SK-N-SH (cell line): Measurements from ENCODE around the gene ADAMTS19.

ENCODE experiments used
- EP300 ChIP-seq, 2 experiments: IDR thresholded peaks; 2 replicates each; pipeline versions ENCODE4 v1.4.0 to v1.6.1; 2012; ENCODE audit warnings: borderline replicate concordance in 1 of 2, low read depth in 1 of 2, low read length in 1 of 2
- EZH2phosphoT487 ChIP-seq: fragments of 200-600 bp; sonication (generic); IDR thresholded peaks from 2 replicates; pipeline ENCODE4 v1.6.1; 2017; ENCODE audit warnings: low read depth, mixed run types, mild to moderate bottlenecking, antibody characterized with exemption, moderate library complexity, borderline replicate concordance
- MXI1 ChIP-seq: IDR thresholded peaks from 2 replicates; pipeline ENCODE4 v1.6.1; 2012; ENCODE audit warnings: mild to moderate bottlenecking, low read depth, low read length, improper control_type of control experiment
- NRF1 ChIP-seq: IDR thresholded peaks from 2 replicates; pipeline ENCODE4 v1.6.1; 2012; ENCODE audit warnings: low read depth, mild to moderate bottlenecking, low read length
- RAD21 ChIP-seq: IDR thresholded peaks from 2 replicates; pipeline ENCODE4 v1.6.1; 2012; ENCODE audit warnings: mild to moderate bottlenecking, low read length
- SIN3A ChIP-seq: IDR thresholded peaks from 2 replicates; pipeline ENCODE4 v1.6.1; 2012; ENCODE audit warnings: low read depth, mild to moderate bottlenecking, low read length, moderate library complexity, borderline replicate concordance
- TF ChIP-seq, protein P1 (sequence below): fragments of 200-600 bp; sonication (generic); IDR thresholded peaks from 2 replicates; pipeline ENCODE4 v1.6.1; 2017; ENCODE audit warnings: antibody characterized with exemption, mild to moderate bottlenecking, moderate library complexity
- TF ChIP-seq, protein P2 (sequence below): IDR thresholded peaks from 2 replicates; pipeline ENCODE4 v1.4.0; 2012; ENCODE audit warnings: low read depth
- TF ChIP-seq, protein P3 (sequence below): fragments of 150-350 bp; IDR thresholded peaks from 2 replicates; pipeline ENCODE4 v1.6.1; 2016; ENCODE audit warnings: mild to moderate bottlenecking, low read depth, low read length
- TF ChIP-seq, protein P4 (sequence below): IDR thresholded peaks from 2 replicates; pipeline ENCODE4 v1.6.1; 2012; ENCODE audit warnings: mild to moderate bottlenecking, low read depth, low read length, moderate library complexity

DNA sequence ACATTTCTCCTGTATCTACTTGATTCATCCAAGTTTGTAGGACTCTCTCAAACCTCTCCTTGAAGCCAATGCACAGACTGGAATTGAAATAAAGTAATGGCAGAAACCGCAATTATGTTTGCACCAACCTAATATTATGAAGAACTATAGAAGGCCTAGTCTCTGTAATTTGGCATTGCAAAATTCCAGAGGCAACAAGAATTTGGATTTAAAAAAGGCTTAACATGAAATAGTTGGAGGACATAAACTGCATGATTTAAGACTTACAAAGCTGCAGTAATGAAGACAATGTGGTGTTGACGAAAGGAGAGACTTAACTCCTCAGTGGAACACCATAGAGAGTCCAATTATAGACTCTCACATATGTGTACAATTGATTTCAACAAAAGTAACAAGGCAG, 170.0 kb downstream of the ADAMTS19 start:
- no peak for TF ChIP-seq EP300 (IDR thresholded peaks at IDR 0.05; ENCODE audit: borderline replicate concordance in 1 of 2, low read depth in 1 of 2, low read length in 1 of 2)
- TF ChIP-seq SIN3A, result no peak
- TF ChIP-seq, protein P1, sequence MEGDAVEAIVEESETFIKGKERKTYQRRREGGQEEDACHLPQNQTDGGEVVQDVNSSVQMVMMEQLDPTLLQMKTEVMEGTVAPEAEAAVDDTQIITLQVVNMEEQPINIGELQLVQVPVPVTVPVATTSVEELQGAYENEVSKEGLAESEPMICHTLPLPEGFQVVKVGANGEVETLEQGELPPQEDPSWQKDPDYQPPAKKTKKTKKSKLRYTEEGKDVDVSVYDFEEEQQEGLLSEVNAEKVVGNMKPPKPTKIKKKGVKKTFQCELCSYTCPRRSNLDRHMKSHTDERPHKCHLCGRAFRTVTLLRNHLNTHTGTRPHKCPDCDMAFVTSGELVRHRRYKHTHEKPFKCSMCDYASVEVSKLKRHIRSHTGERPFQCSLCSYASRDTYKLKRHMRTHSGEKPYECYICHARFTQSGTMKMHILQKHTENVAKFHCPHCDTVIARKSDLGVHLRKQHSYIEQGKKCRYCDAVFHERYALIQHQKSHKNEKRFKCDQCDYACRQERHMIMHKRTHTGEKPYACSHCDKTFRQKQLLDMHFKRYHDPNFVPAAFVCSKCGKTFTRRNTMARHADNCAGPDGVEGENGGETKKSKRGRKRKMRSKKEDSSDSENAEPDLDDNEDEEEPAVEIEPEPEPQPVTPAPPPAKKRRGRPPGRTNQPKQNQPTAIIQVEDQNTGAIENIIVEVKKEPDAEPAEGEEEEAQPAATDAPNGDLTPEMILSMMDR, result no peak
- TF ChIP-seq, protein P2, sequence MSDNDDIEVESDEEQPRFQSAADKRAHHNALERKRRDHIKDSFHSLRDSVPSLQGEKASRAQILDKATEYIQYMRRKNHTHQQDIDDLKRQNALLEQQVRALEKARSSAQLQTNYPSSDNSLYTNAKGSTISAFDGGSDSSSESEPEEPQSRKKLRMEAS, result no peak
- TF ChIP-seq EZH2phosphoT487, result no peak
- no peak for TF ChIP-seq RAD21
- no peak for TF ChIP-seq MXI1
- TF ChIP-seq, protein P3, sequence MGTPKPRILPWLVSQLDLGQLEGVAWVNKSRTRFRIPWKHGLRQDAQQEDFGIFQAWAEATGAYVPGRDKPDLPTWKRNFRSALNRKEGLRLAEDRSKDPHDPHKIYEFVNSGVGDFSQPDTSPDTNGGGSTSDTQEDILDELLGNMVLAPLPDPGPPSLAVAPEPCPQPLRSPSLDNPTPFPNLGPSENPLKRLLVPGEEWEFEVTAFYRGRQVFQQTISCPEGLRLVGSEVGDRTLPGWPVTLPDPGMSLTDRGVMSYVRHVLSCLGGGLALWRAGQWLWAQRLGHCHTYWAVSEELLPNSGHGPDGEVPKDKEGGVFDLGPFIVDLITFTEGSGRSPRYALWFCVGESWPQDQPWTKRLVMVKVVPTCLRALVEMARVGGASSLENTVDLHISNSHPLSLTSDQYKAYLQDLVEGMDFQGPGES, result no peak
- TF ChIP-seq, protein P4, sequence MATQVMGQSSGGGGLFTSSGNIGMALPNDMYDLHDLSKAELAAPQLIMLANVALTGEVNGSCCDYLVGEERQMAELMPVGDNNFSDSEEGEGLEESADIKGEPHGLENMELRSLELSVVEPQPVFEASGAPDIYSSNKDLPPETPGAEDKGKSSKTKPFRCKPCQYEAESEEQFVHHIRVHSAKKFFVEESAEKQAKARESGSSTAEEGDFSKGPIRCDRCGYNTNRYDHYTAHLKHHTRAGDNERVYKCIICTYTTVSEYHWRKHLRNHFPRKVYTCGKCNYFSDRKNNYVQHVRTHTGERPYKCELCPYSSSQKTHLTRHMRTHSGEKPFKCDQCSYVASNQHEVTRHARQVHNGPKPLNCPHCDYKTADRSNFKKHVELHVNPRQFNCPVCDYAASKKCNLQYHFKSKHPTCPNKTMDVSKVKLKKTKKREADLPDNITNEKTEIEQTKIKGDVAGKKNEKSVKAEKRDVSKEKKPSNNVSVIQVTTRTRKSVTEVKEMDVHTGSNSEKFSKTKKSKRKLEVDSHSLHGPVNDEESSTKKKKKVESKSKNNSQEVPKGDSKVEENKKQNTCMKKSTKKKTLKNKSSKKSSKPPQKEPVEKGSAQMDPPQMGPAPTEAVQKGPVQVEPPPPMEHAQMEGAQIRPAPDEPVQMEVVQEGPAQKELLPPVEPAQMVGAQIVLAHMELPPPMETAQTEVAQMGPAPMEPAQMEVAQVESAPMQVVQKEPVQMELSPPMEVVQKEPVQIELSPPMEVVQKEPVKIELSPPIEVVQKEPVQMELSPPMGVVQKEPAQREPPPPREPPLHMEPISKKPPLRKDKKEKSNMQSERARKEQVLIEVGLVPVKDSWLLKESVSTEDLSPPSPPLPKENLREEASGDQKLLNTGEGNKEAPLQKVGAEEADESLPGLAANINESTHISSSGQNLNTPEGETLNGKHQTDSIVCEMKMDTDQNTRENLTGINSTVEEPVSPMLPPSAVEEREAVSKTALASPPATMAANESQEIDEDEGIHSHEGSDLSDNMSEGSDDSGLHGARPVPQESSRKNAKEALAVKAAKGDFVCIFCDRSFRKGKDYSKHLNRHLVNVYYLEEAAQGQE, result no peak
- TF ChIP-seq NRF1, result no peak
